ENCODE data around the gene RACGAP1. TPM values are rescaled to one million over a fixed set of nuclear protein-coding genes. Genes with fewer than 3 reads are reported as not detected.
"Not testable (repeated sequence)": the region's sequence is repeated elsewhere in the genome, so short reads cannot be mapped to it uniquely, and the experiment has no call there.

The RACGAP1 gene
- total RNA-seq, 1 experiment from 2014 or later, result 147 TPM

GRCh38 chr12:50032515-50032853, 7.2 kb upstream of the RACGAP1 start:
- intact Hi-C loops (cut with micrococcal nuclease; ENCODE audit: unreplicated experiment), result no loop called here
- H3K4me1 ChIP-seq (ENCODE audit: control insufficient read depth, insufficient read depth, low read length), result no peaks in the 10 kb centered on the region
- H3K27me3 ChIP-seq (ENCODE audit: control insufficient read depth, insufficient read depth, low read length), result no peaks in the 10 kb centered on the region
- H3K36me3 ChIP-seq (ENCODE audit: control insufficient read depth, insufficient read depth, low read length), result no peaks in the 10 kb centered on the region
- TF ChIP-seq, protein P1, sequence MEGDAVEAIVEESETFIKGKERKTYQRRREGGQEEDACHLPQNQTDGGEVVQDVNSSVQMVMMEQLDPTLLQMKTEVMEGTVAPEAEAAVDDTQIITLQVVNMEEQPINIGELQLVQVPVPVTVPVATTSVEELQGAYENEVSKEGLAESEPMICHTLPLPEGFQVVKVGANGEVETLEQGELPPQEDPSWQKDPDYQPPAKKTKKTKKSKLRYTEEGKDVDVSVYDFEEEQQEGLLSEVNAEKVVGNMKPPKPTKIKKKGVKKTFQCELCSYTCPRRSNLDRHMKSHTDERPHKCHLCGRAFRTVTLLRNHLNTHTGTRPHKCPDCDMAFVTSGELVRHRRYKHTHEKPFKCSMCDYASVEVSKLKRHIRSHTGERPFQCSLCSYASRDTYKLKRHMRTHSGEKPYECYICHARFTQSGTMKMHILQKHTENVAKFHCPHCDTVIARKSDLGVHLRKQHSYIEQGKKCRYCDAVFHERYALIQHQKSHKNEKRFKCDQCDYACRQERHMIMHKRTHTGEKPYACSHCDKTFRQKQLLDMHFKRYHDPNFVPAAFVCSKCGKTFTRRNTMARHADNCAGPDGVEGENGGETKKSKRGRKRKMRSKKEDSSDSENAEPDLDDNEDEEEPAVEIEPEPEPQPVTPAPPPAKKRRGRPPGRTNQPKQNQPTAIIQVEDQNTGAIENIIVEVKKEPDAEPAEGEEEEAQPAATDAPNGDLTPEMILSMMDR (IDR thresholded peaks at IDR 0.05), result no peak
- TF ChIP-seq SIN3A (IDR thresholded peaks at IDR 0.05; ENCODE audit: borderline replicate concordance, insufficient read depth, low read depth, low read length) (no peak), TCF7L2 (IDR thresholded peaks at IDR 0.05; ENCODE audit: low read depth, low read length) (no peak), REST (IDR thresholded peaks at IDR 0.05; ENCODE audit: insufficient read depth in 1 of 2, low read depth in 2 of 2, low read length in 1 of 2) (no peak), POLR2AphosphoS5 (IDR thresholded peaks at IDR 0.05; ENCODE audit: low read depth, low read length) (no peak)
- CTCF ChIA-PET, result interaction anchor here (0.6 kb wide), 1 partner anchor 100 kb away, joined by 3 read pairs; no protein-coding TSS in a partner anchor
- BruUV-seq (replicated peaks), result no TSS peak
- H3K4me3 ChIP-seq (ENCODE audit: low read depth in 2 of 2, low read length in 2 of 2), result no peak overlapping the region
- in situ Hi-C loops (cut with HindIII; ENCODE audit: low pct_unique_long_range_greater_than_20kb, low sequenced_read_pairs), result no loop called here
- no peak for DNase-seq (ENCODE audit: low read depth, low spot score)
- ATAC-seq, result no peak
- POLR2A ChIA-PET, result no interaction called here
- H3K9me3 ChIP-seq (ENCODE audit: control insufficient read depth, insufficient read depth, low read depth, low read length), result no peaks in the 10 kb centered on the region
- no peak overlapping the region for H3K27ac ChIP-seq (ENCODE audit: low read length)

DNA sequence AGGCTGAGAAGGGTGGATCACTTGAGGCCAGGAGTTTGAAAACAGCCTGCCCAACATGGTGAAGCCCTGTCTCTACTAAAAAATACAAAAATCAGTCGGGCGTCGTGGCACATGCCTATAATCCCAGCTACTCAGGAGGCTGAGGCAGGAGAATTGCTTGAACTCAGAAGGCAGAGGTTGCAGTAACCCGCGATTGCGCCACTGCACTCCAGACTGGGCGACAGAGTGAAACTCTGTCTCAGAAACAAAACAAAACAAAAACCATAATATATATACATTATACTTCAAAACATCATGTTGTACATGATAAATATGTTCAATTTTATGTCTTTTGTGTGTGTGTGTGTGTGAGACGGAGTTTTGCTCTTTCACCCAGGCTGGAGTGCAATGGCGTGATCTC, 5.2 kb upstream of the RACGAP1 start:
- not testable (repeated sequence) for ATAC-seq

DNA sequence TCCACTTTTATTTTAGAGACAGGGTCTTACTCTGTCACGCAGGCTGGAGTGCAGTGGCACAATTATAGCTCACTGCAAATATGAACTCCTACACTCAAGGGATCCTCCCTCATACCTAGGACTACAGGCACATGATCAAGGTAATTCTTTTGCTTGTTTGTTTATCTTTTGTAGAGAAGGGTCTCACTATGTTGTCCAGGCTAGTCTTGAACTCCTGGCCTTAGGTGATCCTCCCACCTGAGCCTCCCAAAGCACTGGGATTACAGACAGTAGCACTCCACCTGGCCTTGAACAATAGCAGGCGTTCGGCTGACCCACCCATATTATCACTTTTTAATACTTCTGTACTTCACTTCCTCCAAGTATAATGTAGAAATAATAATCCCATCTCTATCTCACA, 1.4 kb upstream of the RACGAP1 start:
- POLR2A ChIA-PET, result no interaction called here
- TF ChIP-seq, protein P1 (IDR thresholded peaks at IDR 0.05), result no peak
- TF ChIP-seq POLR2AphosphoS5 (IDR thresholded peaks at IDR 0.05; ENCODE audit: low read depth, low read length), result no peak
- no peak for TF ChIP-seq TCF7L2 (IDR thresholded peaks at IDR 0.05; ENCODE audit: low read depth, low read length)
- no peak for TF ChIP-seq SIN3A (IDR thresholded peaks at IDR 0.05; ENCODE audit: borderline replicate concordance, insufficient read depth, low read depth, low read length)
- TF ChIP-seq REST (IDR thresholded peaks at IDR 0.05; ENCODE audit: insufficient read depth in 1 of 2, low read depth in 2 of 2, low read length in 1 of 2), result no peak
- in situ Hi-C loops (cut with HindIII; ENCODE audit: low pct_unique_long_range_greater_than_20kb, low sequenced_read_pairs), result no loop called here
- intact Hi-C loops (cut with micrococcal nuclease; ENCODE audit: unreplicated experiment), result no loop called here
- Histone ChIP-seq H3K4me3 (ENCODE audit: low read depth in 2 of 2, low read length in 2 of 2) (no peak overlapping the region), H3K27me3 (ENCODE audit: control insufficient read depth, insufficient read depth, low read length) (no peaks in the 10 kb centered on the region), H3K27ac (ENCODE audit: low read length) (peak overlapping the region; percentile 32; the same call in 1 of the 2 replicates), H3K4me1 (ENCODE audit: control insufficient read depth, insufficient read depth, low read length) (peaks cover 21% of the 10 kb centered on the region), H3K36me3 (ENCODE audit: control insufficient read depth, insufficient read depth, low read length) (no peaks in the 10 kb centered on the region), H3K9me3 (ENCODE audit: control insufficient read depth, insufficient read depth, low read depth, low read length) (no peaks in the 10 kb centered on the region)
- CTCF ChIA-PET, result no interaction called here
- BruUV-seq (replicated peaks), result no TSS peak
- DNase-seq (ENCODE audit: low read depth, low spot score), result no peak
- no peak for ATAC-seq

More for the DNA sequence above, 5.2 kb upstream of the RACGAP1 start:
- DNase-seq (ENCODE audit: low read depth, low spot score); in situ Hi-C loops (cut with HindIII; ENCODE audit: low pct_unique_long_range_greater_than_20kb, low sequenced_read_pairs); H3K36me3 ChIP-seq (ENCODE audit: control insufficient read depth, insufficient read depth, low read length); H3K27me3 ChIP-seq (ENCODE audit: control insufficient read depth, insufficient read depth, low read length); H3K4me1 ChIP-seq (ENCODE audit: control insufficient read depth, insufficient read depth, low read length); intact Hi-C loops (cut with micrococcal nuclease; ENCODE audit: unreplicated experiment); BruUV-seq (replicated peaks); H3K27ac ChIP-seq (ENCODE audit: low read length); H3K4me3 ChIP-seq (ENCODE audit: low read depth in 2 of 2, low read length in 2 of 2); H3K9me3 ChIP-seq (ENCODE audit: control insufficient read depth, insufficient read depth, low read depth, low read length): not testable (repeated sequence)
- POLR2A ChIA-PET, result interaction anchor here (0.6 kb wide), 1 partner anchor 286 kb away, joined by 4 read pairs; no protein-coding TSS in a partner anchor
- CTCF ChIA-PET, result interaction anchor here (0.6 to 0.9 kb wide), 2 partner anchors 9 to 1698 kb away, joined by 3 to 5 read pairs; no protein-coding TSS in a partner anchor
